Effector memory CD8-positive, alpha-beta T cell (primary cell): ENCODE data around the gene OR2AK2.
"Not testable (repeated sequence)": the region's sequence is repeated elsewhere in the genome, so short reads cannot be mapped to it uniquely, and the experiment has no call there.

Experiments
- ATAC-seq: fragments of 150-1000 bp; cut with Tn5 transposase; replicated peaks from 2 replicates; pipeline ENCODE4 v1.10.0; 2021; ENCODE audit warnings: mild to moderate bottlenecking, moderate library complexity
- DNase-seq, 3 experiments: peaks; one replicate each; pipeline ENCODE4 v3.0.0; 2021
- H3K27ac Mint-ChIP-seq, 2 donors: one replicate each; pipeline ENCODE4 v1.8.0; 2022; ENCODE audit warnings: mild to moderate bottlenecking in 2 of 2, mixed read lengths in 2 of 2, moderate library complexity in 2 of 2
- H3K27me3 Mint-ChIP-seq, 2 donors: one replicate each; pipeline ENCODE4 v1.8.0; 2022; ENCODE audit warnings: mixed read lengths in 2 of 2
- H3K36me3 Mint-ChIP-seq: one replicate; pipeline ENCODE4 v1.8.0; 2022; ENCODE audit warnings: mild to moderate bottlenecking, moderate library complexity, mixed read lengths; ENCODE audit not compliant: insufficient read depth
- H3K4me1 Mint-ChIP-seq, 2 donors: one replicate each; pipeline ENCODE4 v1.8.0; 2022; ENCODE audit warnings: low read depth in 2 of 2, mixed read lengths in 2 of 2
- H3K4me3 Mint-ChIP-seq, 2 donors: one replicate each; pipeline ENCODE4 v1.8.0; 2022; ENCODE audit warnings: mild to moderate bottlenecking in 2 of 2, mixed read lengths in 2 of 2, moderate library complexity in 2 of 2
- H3K9me3 Mint-ChIP-seq, 2 donors: one replicate each; pipeline ENCODE4 v1.8.0; 2022; ENCODE audit warnings: mixed read lengths in 2 of 2
- total RNA-seq, 9 experiments: gene quantifications; one replicate each; lab custom pipeline; 2026; lab: John Stamatoyannopoulos, UW

OR2AK2 gene, protein sequence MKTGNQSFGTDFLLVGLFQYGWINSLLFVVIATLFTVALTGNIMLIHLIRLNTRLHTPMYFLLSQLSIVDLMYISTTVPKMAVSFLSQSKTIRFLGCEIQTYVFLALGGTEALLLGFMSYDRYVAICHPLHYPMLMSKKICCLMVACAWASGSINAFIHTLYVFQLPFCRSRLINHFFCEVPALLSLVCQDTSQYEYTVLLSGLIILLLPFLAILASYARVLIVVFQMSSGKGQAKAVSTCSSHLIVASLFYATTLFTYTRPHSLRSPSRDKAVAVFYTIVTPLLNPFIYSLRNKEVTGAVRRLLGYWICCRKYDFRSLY
- 0 to 0.25 (median 0) reads per million in 9 experiments for total RNA-seq

DNA sequence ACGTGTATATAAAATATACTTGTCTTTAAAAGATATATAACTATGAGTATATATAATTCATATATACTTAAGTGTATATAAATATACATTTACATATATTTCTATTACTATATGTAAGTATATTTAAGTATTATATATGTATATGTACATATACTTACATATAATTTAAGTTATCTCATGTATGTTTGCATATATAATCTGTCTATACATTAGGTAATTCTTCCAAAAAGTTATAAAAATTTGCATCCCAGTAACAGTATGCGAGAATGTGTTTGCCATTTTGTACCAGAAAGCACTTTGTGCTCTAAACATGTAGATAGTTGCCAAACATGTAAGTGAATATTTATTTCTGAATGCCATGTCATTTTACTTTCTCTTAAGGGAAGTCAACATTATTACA, at the start of gene OR2AK2:
OR2AK2 (plus strand) TSS at position 301 of the 400 bp plus-strand sequence. CDS start 144 bp downstream, outside the sequence.
- no peak within 1 kb of the TSS for H3K4me3 Mint-ChIP-seq
- no peak within 1 kb of the TSS for H3K27ac Mint-ChIP-seq
- DNase-seq (no peak), ATAC-seq (no peak)
- no peaks in the 10 kb centered on the region for H3K36me3 Mint-ChIP-seq
- H3K4me1 Mint-ChIP-seq: no peaks in the 10 kb centered on the region
- H3K27me3 Mint-ChIP-seq: no peaks in the 10 kb centered on the region
- peaks cover 5 to 15% of the 10 kb centered on the region in 2 donors for H3K9me3 Mint-ChIP-seq

DNA sequence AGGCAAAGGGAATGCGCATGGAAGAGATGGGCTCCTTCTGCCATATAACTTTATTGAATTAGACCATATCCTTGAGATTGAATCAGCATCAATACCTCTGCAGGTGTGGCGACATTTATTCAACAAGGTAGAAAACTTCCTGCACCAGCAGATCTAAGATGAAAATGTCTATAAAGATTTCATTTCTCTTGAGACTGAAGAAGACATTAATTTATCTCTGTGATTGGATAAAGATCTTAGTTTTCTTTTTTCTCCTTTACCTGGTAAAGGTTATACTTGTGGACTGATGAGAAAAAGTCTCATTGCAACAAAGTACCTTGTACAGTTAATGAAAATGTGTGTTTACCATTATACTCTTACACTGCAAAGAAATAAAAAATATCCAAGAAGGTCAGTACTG, 45.1 kb upstream of the OR2AK2 start, which contains the start of gene OR2T8:
OR2T8 (plus strand) TSS at position 301 of the 400 bp plus-strand sequence. CDS start 766 bp downstream, outside the sequence.
- Mint-ChIP-seq H3K4me3 (no peak within 1 kb of the TSS), H3K27ac (no peak within 1 kb of the TSS), H3K4me1 (no peaks in the 10 kb centered on the region), H3K27me3 (peaks cover 0 to 6% of the 10 kb centered on the region in 2 donors), H3K9me3 (no peaks in the 10 kb centered on the region), H3K36me3 (no peaks in the 10 kb centered on the region)
- no peak for ATAC-seq
- no peak for DNase-seq

DNA sequence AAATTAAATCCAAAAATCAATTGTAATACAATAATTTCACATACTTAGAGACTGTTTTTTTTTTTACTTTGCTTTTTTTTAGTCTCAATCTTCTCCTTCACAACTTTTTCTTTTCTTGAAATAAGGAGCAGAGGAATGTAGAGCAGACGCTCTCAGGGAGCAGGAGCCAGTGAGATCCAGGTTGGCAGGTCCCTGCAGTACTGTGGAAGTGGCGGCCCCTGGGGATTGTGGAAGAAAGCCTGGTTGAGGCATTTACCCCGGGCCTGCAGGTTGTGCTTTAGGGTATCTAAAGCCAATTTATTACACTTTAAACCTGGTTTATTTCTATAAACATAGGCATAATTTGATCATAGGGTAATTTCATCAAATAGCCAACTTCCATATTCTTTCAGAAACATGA, 41.1 kb upstream of the OR2AK2 start:
- no peak for ATAC-seq
- no peak for DNase-seq
- Mint-ChIP-seq H3K27ac (no peak overlapping the region), H3K4me1 (no peaks in the 10 kb centered on the region), H3K27me3 (no peaks in the 10 kb centered on the region), H3K4me3 (no peak overlapping the region), H3K9me3 (peaks cover 0 to 2% of the 10 kb centered on the region in 2 donors), H3K36me3 (no peaks in the 10 kb centered on the region)

DNA sequence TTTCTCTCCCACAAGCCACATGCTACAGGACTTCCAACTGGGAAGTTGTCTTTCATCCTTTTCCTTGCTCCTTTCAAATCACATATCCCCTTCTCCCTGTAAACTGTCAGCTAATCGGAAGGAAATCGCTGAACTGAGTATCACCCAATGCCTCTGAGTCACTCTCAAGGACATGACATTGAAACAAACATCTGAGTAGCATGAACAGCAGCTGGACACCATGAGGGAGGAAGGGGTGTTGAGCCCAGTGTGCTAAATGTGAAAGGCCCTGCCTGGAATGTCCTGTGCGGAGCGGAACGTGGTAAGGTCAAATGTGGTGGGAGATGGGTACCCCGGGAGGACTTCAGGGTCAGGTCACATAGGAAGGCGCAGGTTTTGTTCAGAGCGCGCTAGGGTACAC, 40.2 kb upstream of the OR2AK2 start, which contains the start of gene OR2AJ1:
OR2AJ1 (plus strand) TSS at position 22 of the 400 bp plus-strand sequence. CDS start 8,880 bp downstream, outside the sequence.
- DNase-seq (no peak), ATAC-seq (no peak)
- H3K27ac Mint-ChIP-seq: no peak within 1 kb of the TSS
- H3K4me3 Mint-ChIP-seq: no peak within 1 kb of the TSS
- no peaks in the 10 kb centered on the region for H3K4me1 Mint-ChIP-seq
- H3K36me3 Mint-ChIP-seq: no peaks in the 10 kb centered on the region
- no peaks in the 10 kb centered on the region for H3K27me3 Mint-ChIP-seq
- H3K9me3 Mint-ChIP-seq: peaks cover 0 to 2% of the 10 kb centered on the region in 2 donors

DNA sequence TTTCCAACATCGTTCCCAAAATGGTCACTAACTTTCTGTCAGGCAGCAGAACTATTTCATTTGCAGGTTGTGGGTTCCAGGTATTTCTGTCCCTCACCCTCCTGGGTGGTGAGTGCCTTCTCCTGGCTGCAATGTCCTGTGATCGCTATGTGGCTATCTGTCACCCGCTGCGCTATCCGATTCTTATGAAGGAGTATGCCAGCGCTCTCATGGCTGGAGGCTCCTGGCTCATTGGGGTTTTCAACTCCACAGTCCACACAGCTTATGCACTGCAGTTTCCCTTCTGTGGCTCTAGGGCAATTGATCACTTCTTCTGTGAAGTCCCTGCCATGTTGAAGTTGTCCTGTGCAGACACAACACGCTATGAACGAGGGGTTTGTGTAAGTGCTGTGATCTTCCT, 31.0 kb upstream of the OR2AK2 start:
- H3K27me3 Mint-ChIP-seq: no peaks in the 10 kb centered on the region

DNA sequence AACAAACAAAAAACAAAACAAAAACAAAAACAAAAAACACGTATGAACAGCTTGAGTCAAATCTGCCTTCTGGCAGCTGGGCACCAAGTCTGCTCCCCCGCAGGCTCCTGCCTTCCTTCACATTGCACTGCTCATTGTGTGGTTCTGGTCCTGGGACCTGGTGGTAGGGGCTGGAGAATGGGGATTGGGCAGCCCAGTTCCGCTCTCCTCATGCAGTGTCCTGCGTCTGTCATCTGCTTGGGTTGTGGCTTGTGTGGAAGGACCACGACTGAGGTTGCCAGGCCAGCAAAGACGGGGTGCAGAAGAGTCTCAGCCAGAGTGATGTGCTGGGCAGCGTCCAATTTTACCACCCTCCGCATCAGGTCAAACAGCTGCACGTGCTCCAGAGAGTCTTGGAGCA, 29.3 kb upstream of the OR2AK2 start:
- Mint-ChIP-seq H3K4me1 (peaks cover 0 to 2% of the 10 kb centered on the region in 2 donors), H3K4me3 (no peak overlapping the region), H3K9me3 (peaks cover 0 to 8% of the 10 kb centered on the region in 2 donors), H3K36me3 (no peaks in the 10 kb centered on the region), H3K27ac (no peak overlapping the region), H3K27me3 (no peaks in the 10 kb centered on the region)
- DNase-seq (no peak), ATAC-seq (no peak)

More for the DNA sequence above, 31.0 kb upstream of the OR2AK2 start:
- Mint-ChIP-seq H3K4me3 (no peak overlapping the region), H3K4me1 (peaks cover 0 to 2% of the 10 kb centered on the region in 2 donors), H3K36me3 (no peaks in the 10 kb centered on the region), H3K27ac (no peak overlapping the region), H3K9me3 (peaks cover 0 to 8% of the 10 kb centered on the region in 2 donors)
- ATAC-seq (no peak), DNase-seq (no peak)

DNA sequence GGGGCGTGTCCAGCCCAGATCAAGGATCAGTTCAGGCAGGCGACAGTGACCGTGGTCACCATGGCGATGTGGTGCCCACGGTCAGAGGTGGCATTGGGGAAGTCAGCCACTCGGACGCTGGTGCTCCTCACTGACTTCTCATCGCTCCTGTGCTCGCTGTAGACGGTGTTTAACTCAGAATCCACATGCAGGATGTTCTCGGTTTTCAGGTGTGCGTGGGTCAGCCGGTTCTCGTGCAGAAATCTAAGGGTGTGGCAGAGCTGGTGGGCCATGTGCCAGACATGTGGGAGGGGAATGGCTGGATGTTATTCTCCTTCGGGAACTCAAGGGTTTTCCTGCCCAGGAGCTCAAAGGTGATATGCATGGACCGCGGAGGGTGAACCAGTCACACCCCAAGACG, 28.6 kb upstream of the OR2AK2 start:
- Mint-ChIP-seq H3K27me3 (no peaks in the 10 kb centered on the region), H3K27ac (peak overlapping the region in 1 of 2 donors; percentile 31), H3K36me3 (no peaks in the 10 kb centered on the region), H3K4me1 (peaks cover 0 to 2% of the 10 kb centered on the region in 2 donors), H3K9me3 (peaks cover 0 to 8% of the 10 kb centered on the region in 2 donors), H3K4me3 (no peak overlapping the region)
- ATAC-seq (no peak), DNase-seq (no peak)

DNA sequence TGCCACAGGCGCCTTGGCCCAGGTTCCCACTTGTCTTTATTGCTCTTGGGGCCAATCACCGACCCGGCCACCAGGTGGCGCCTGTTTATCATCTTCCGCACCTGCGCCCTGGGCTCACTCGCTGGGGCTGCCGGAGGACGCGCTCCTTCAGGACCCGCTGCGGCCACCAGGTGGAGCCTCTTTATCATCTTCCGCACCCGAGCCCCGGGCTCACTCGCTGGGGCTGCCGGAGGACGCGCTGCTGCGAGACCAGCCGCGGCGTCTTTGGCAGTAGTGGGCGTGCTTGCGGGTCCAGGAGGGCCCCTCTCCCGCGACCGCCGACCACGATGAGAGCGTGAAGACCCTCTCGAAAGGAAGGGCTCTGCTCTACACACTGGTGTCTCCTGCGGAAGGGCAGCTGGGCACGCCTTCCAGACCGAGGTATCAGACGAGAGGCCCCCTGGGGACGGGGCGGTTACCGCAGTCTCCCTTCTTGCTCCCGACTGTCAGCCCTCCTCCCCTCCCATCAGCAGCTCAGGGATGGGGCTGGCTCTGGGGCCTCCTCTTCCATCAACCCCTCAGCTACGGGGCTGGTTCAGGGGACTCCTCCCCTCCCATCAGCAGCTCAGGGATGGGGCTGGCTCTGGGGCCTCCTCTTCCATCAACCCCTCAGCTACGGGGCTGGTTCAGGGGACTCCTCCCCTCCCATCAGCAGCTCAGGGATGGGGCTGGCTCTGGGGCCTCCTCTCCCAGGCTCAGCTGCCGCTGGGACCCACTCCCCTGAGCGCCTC, 27.9 kb upstream of the OR2AK2 start:
- Mint-ChIP-seq H3K27ac (peak overlapping the region in 1 of 2 donors; percentile 31), H3K4me3 (peak overlapping the region; percentile 62 to 64)
- DNase-seq (peak; percentile 49 to 58 (median 50)), ATAC-seq (peak; percentile 96)
- not testable (repeated sequence) for H3K9me3 Mint-ChIP-seq, H3K27me3 Mint-ChIP-seq, H3K36me3 Mint-ChIP-seq, H3K4me1 Mint-ChIP-seq

DNA sequence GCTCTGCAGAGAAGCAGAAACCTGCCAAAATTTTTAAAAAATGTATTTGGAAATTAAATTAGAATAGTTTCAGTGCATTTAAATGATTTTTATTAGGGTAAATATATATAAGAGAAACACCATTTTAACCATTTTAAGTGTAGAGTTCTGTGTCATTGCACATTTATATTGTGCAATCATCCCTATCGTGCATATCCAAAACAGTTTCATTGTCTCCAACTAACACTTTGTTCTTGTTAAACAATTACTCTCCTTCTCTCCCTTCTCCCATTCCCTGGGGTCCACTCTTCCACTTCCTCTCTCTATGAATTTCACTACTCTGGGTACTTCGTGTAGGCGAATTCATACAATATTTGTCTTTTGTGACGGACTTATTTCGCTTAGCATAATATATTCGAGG, 22.4 kb upstream of the OR2AK2 start:
- Mint-ChIP-seq H3K36me3 (no peaks in the 10 kb centered on the region), H3K4me3 (no peak overlapping the region), H3K27ac (no peak overlapping the region), H3K9me3 (peaks cover 0 to 11% of the 10 kb centered on the region in 2 donors), H3K27me3 (no peaks in the 10 kb centered on the region), H3K4me1 (no peaks in the 10 kb centered on the region)
- no peak for ATAC-seq
- DNase-seq: no peak

DNA sequence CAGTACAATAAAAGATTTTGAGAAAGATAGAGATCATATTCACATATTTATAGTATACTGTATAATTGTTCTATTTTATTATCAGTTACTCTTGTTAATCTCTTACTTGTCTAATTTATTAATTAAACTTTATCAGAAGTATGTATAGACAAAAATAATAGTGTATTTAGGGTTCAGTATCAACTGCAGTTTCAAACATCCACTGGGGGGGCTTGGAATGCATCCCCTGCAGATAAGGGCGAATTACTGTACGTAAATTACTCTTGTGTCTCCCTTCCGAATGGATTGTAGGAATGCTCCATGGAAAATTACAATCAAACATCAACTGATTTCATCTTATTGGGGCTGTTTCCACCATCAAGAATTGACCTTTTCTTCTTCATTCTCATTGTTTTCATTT, 16.5 kb upstream of the OR2AK2 start, which contains the start of gene OR2L8:
OR2L8 (plus strand) TSS at position 301 of the 400 bp plus-strand sequence; CDS start at position 301, 0 bp downstream.
- Mint-ChIP-seq H3K27ac (no peak within 1 kb of the TSS), H3K4me1 (no peaks in the 10 kb centered on the region), H3K36me3 (no peaks in the 10 kb centered on the region), H3K4me3 (no peak within 1 kb of the TSS), H3K27me3 (no peaks in the 10 kb centered on the region), H3K9me3 (peaks cover 5 to 11% of the 10 kb centered on the region in 2 donors)
- DNase-seq: no peak
- ATAC-seq: no peak

DNA sequence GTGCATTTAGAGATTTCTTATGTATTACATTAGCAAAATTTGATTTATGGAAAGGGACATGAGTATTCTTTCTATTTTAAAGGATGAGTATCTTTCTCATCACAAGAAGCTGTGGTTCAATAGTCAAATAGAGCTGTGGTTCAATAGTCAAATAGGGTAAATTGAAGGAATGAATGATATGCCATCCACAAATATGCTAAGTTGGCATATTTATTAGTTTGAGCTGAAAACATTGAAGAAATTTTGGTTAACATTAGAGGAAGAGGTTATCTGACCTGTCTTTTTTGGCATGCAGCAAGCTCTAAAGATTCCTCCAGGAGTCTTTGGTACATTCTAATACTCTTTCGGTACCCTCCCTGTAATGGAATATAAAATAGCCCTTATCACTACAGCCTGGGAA, 11.6 kb upstream of the OR2AK2 start:
- no peaks in the 10 kb centered on the region for H3K27me3 Mint-ChIP-seq
- no peaks in the 10 kb centered on the region for H3K4me1 Mint-ChIP-seq

DNA sequence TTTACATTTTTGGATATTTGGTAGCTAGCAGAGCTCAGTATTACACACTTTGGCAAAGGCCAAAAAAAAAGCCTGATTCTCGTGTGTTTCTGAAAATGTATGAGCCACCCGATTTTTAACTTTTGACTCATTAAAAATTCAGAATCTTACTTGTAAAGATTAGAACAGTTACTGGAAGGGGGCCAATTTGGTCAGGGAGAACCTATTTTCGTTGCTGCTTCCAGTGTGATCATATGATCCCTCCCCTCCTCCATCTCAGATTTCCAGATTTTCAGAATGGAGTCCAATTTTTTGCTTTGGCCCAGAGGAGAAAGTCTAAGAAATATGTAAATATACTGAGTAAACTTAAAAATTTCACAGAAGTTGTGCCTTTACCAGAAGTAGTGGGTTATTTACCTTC, 3.2 kb upstream of the OR2AK2 start:
- H3K4me1 Mint-ChIP-seq: no peaks in the 10 kb centered on the region

More for the DNA sequence above, 11.6 kb upstream of the OR2AK2 start:
- peaks cover 6 to 8% of the 10 kb centered on the region in 2 donors for H3K9me3 Mint-ChIP-seq
- DNase-seq (no peak), ATAC-seq (no peak)
- H3K27ac Mint-ChIP-seq: no peak overlapping the region
- no peaks in the 10 kb centered on the region for H3K36me3 Mint-ChIP-seq
- H3K4me3 Mint-ChIP-seq: no peak overlapping the region

DNA sequence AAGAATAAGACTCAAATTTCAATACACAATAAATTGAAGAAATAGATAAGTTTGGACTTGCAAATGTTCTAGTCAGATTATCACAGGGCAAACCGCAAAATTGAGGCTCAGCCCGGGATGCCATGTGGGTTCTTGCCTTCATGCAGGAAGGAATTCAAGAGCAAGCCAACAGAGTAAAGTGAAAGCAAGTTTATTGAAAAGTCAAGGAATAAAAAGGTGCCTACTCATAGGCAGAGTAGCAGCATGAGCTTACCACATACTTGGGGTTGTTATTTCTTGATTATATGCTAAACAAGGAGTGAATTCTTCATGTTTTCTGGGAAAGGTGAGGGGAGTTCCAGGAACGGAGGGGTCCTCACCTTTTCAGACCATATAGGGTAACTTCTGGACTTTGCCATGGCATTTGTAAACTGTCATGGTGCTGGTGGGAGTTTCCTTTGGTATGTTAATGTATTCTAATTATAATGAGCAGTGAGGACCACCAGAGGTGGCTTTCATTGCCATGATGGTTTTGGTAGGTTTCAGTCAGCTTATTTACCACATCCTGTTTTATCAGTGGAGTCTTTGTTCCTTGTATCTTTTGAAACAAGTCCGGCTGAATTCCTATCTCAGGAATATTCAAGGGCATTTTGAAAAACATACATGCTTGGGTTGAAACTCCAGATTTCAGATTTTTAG, 2.0 kb upstream of the OR2AK2 start:
- Mint-ChIP-seq H3K4me1 (no peaks in the 10 kb centered on the region), H3K36me3 (no peaks in the 10 kb centered on the region), H3K27me3 (no peaks in the 10 kb centered on the region), H3K9me3 (peaks cover 5 to 24% of the 10 kb centered on the region in 2 donors), H3K27ac (no peak overlapping the region), H3K4me3 (no peak overlapping the region)
- no peak for DNase-seq
- no peak for ATAC-seq

More for the DNA sequence above, 3.2 kb upstream of the OR2AK2 start:
- no peak overlapping the region for H3K27ac Mint-ChIP-seq
- H3K9me3 Mint-ChIP-seq: peaks cover 3 to 30% of the 10 kb centered on the region in 2 donors
- DNase-seq: no peak
- H3K36me3 Mint-ChIP-seq: no peaks in the 10 kb centered on the region
- no peaks in the 10 kb centered on the region for H3K27me3 Mint-ChIP-seq
- no peak for ATAC-seq
- H3K4me3 Mint-ChIP-seq: no peak overlapping the region
